ENCODE results near the gene NCR1.
"Not testable (repeated sequence)": the region's sequence is repeated elsewhere in the genome, so short reads cannot be mapped to it uniquely, and the experiment has no call there.

NCR1 gene

GRCh38 chr19:54905803-54906511 is at the start of gene NCR1:
TSS of gene NCR1 (plus strand) at chr19:54906148. CDS start at chr19:54906188, 40 bp downstream.
- DNase-seq (ENCODE audit: low read depth) = peak; percentile 24

GRCh38 chr19:54858476-54858875 is 47.5 kb upstream of the NCR1 start:
- DNase-seq (ENCODE audit: low read depth) = not testable (repeated sequence)

- not testable (repeated sequence) for DNase-seq (ENCODE audit: low read depth)
Observed at GRCh38 chr19:54859421-54859820, 46.5 kb upstream of the NCR1 start.

- not testable (repeated sequence) for DNase-seq (ENCODE audit: low read depth)
Observed at GRCh38 chr19:54863459-54863858, 42.5 kb upstream of the NCR1 start.

GRCh38 chr19:54871696-54872095 is 34.3 kb upstream of the NCR1 start:
- no peak for DNase-seq (ENCODE audit: low read depth)

GRCh38 chr19:54873990-54874389 is 32.0 kb upstream of the NCR1 start, which contains the start of gene FCAR:
TSS of gene FCAR (plus strand) at chr19:54874235. CDS start at chr19:54874290, 55 bp downstream.
- no peak for DNase-seq (ENCODE audit: low read depth)

- no peak for DNase-seq (ENCODE audit: low read depth)
Observed at GRCh38 chr19:54875506-54875905, 30.4 kb upstream of the NCR1 start.

GRCh38 chr19:54877471-54877870 is 28.5 kb upstream of the NCR1 start:
- DNase-seq (ENCODE audit: low read depth) = no peak

- no peak for DNase-seq (ENCODE audit: low read depth)
Observed at GRCh38 chr19:54881884-54882283, 24.1 kb upstream of the NCR1 start.

- no peak for DNase-seq (ENCODE audit: low read depth)
Observed at GRCh38 chr19:54882758-54883157, 23.2 kb upstream of the NCR1 start.

- no peak for DNase-seq (ENCODE audit: low read depth)
Observed at GRCh38 chr19:54883228-54883627, 22.7 kb upstream of the NCR1 start.

GRCh38 chr19:54888239-54888638 is 17.7 kb upstream of the NCR1 start:
- no peak for DNase-seq (ENCODE audit: low read depth)

- DNase-seq (ENCODE audit: low read depth) = no peak
Observed at GRCh38 chr19:54889566-54889965, 16.4 kb upstream of the NCR1 start.

- no peak for DNase-seq (ENCODE audit: low read depth)
Observed at GRCh38 chr19:54893406-54893805, 12.5 kb upstream of the NCR1 start.

- DNase-seq (ENCODE audit: low read depth) = not testable (repeated sequence)
Observed at GRCh38 chr19:54894106-54894505, 11.8 kb upstream of the NCR1 start.

- DNase-seq (ENCODE audit: low read depth) = no peak
Observed at GRCh38 chr19:54896036-54896435, 9.9 kb upstream of the NCR1 start.

GRCh38 chr19:54898685-54899084 is 7.3 kb upstream of the NCR1 start:
- not testable (repeated sequence) for DNase-seq (ENCODE audit: low read depth)

GRCh38 chr19:54899646-54900045 is 6.3 kb upstream of the NCR1 start:
- DNase-seq (ENCODE audit: low read depth) = not testable (repeated sequence)

- not testable (repeated sequence) for DNase-seq (ENCODE audit: low read depth)
Observed at GRCh38 chr19:54901153-54901552, 4.8 kb upstream of the NCR1 start.

- no peak for DNase-seq (ENCODE audit: low read depth)
Observed at GRCh38 chr19:54902061-54902460, 3.9 kb upstream of the NCR1 start.

GRCh38 chr19:54903303-54903702 is 2.6 kb upstream of the NCR1 start:
- no peak for DNase-seq (ENCODE audit: low read depth)

- DNase-seq (ENCODE audit: low read depth) = not testable (repeated sequence)
Observed at GRCh38 chr19:54904261-54904660, 1.7 kb upstream of the NCR1 start.

- DNase-seq (ENCODE audit: low read depth) = no peak
Observed at GRCh38 chr19:54905421-54905802, 536 bp upstream of the NCR1 start.

- DNase-seq (ENCODE audit: low read depth) = no peak
Observed at GRCh38 chr19:54906819-54907218, 871 bp downstream of the NCR1 start.

Measured in stimulated activated CD8-positive, alpha-beta memory T cell treated with anti-CD3 and anti-CD28 coated beads, Interleukin-12 subunit alpha, Interleukin-12 subunit beta, amount 100 ng/mL, for 4 hours (primary cell).